ENCODE measurements around the gene ARHGEF28.

Gene ARHGEF28

GRCh38 chr5:73619606-73620333 lies 6.2 kb upstream of the ARHGEF28 start:
- DNase-seq (ENCODE audit: low read depth in 2 of 2): no peak

GRCh38 chr5:73620334-73620687 lies 5.7 kb upstream of the ARHGEF28 start:
- no peak for DNase-seq (ENCODE audit: low read depth in 2 of 2)

- DNase-seq (ENCODE audit: low read depth in 2 of 2): no peak
Measured at GRCh38 chr5:73623060-73623459, 2.9 kb upstream of the ARHGEF28 start.

- DNase-seq (ENCODE audit: low read depth in 2 of 2): no peak
Measured at GRCh38 chr5:73623901-73624404, 2.0 kb upstream of the ARHGEF28 start.

- no peak for DNase-seq (ENCODE audit: low read depth in 2 of 2)
Measured at GRCh38 chr5:73624888-73625287, 1.1 kb upstream of the ARHGEF28 start.

GRCh38 chr5:73625372-73625943 lies 538 bp upstream of the ARHGEF28 start:
- DNase-seq (ENCODE audit: low read depth in 2 of 2): no peak

GRCh38 chr5:73626814-73627313 lies 868 bp downstream of the ARHGEF28 start:
- no peak for DNase-seq (ENCODE audit: low read depth in 2 of 2)

GRCh38 chr5:73629456-73629855 lies 3.5 kb downstream of the ARHGEF28 start:
- DNase-seq (ENCODE audit: low read depth in 2 of 2): no peak

GRCh38 chr5:73630765-73631164 lies 4.8 kb downstream of the ARHGEF28 start:
- DNase-seq (ENCODE audit: low read depth in 2 of 2): no peak

- no peak for DNase-seq (ENCODE audit: low read depth in 2 of 2)
Measured at GRCh38 chr5:73631500-73631899, 5.5 kb downstream of the ARHGEF28 start.

- no peak for DNase-seq (ENCODE audit: low read depth in 2 of 2)
Measured at GRCh38 chr5:73633060-73633459, 7.1 kb downstream of the ARHGEF28 start.

GRCh38 chr5:73636408-73636807 lies 10.4 kb downstream of the ARHGEF28 start:
- DNase-seq (ENCODE audit: low read depth in 2 of 2): no peak

- DNase-seq (ENCODE audit: low read depth in 2 of 2): no peak
Measured at GRCh38 chr5:73637565-73637964, 11.6 kb downstream of the ARHGEF28 start.

GRCh38 chr5:73638344-73639095 lies 12.5 kb downstream of the ARHGEF28 start:
- DNase-seq (ENCODE audit: low read depth in 2 of 2): no peak

- no peak for DNase-seq (ENCODE audit: low read depth in 2 of 2)
Measured at GRCh38 chr5:73640861-73641320, 14.9 kb downstream of the ARHGEF28 start.

GRCh38 chr5:73641811-73642210 lies 15.8 kb downstream of the ARHGEF28 start:
- DNase-seq (ENCODE audit: low read depth in 2 of 2): no peak

GRCh38 chr5:73642344-73642743 lies 16.3 kb downstream of the ARHGEF28 start:
- DNase-seq (ENCODE audit: low read depth in 2 of 2): no peak

- no peak for DNase-seq (ENCODE audit: low read depth in 2 of 2)
Measured at GRCh38 chr5:73644385-73644963, 18.5 kb downstream of the ARHGEF28 start.

- no peak for DNase-seq (ENCODE audit: low read depth in 2 of 2)
Measured at GRCh38 chr5:73647721-73648120, 21.7 kb downstream of the ARHGEF28 start.

GRCh38 chr5:73648515-73648914 lies 22.5 kb downstream of the ARHGEF28 start:
- no peak for DNase-seq (ENCODE audit: low read depth in 2 of 2)

GRCh38 chr5:73649926-73650325 lies 23.9 kb downstream of the ARHGEF28 start:
- no peak for DNase-seq (ENCODE audit: low read depth in 2 of 2)

GRCh38 chr5:73652391-73652790 lies 26.4 kb downstream of the ARHGEF28 start:
- no peak for DNase-seq (ENCODE audit: low read depth in 2 of 2)
